ENCODE results near the gene SORCS3. TPM values are rescaled to one million over a fixed set of nuclear protein-coding genes. Genes with fewer than 3 reads are reported as not detected.

Gene SORCS3
- total RNA-seq, 1 experiment from 2014 or later: not detected

DNA sequence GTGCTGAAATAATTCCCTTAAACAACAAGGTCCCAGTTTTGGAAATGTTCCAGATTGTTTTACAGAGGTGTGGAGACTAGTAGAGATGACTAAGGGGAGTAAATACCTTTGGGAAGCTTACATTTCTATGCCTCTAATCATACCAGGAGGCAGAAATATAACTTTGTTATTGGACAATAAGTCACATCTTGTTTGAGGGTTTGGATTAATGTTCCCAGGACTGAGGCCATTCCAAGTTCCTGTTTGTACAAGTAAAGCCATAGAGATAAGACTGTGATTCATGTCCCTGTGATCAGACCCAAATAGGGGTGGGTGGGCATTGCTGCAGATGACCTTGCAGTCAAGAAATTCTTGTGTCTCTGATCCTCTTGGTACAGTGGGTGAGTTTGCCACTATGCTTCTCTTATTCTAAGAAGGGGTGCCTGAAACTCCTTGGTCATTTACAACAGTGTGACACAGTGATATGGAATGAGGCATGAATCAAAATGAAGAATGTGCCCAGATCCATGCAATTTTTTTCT is 508.3 kb downstream of the SORCS3 start:
- no peaks in the 10 kb centered on the region for H3K36me3 ChIP-seq (ENCODE audit: control insufficient read depth in 1 of 2, insufficient read depth in 2 of 2, low read length in 2 of 2)
- H3K4me2 ChIP-seq (ENCODE audit: low read length): no peak overlapping the region
- ChIA-PET RAD21 (ENCODE audit: low non-redundant PET in 1 of 2, low total read pairs in 2 of 2, uncharacterized antibody in 2 of 2, unreplicated experiment in 2 of 2) (no interaction called here), POLR2A (no interaction called here), CTCF (no interaction called here)
- no peak overlapping the region for H2AFZ ChIP-seq (ENCODE audit: low read depth, low read length, poor library complexity, severe bottlenecking)
- no peaks in the 10 kb centered on the region; a peak in 1 of 4 replicates for H3K9me3 ChIP-seq (ENCODE audit: control insufficient read depth in 1 of 2, insufficient read depth in 1 of 2, low read depth in 1 of 2, low read length in 2 of 2)
- no peaks in the 10 kb centered on the region for H3K79me2 ChIP-seq (ENCODE audit: insufficient read depth, low read length)
- no peak overlapping the region for H3K9ac ChIP-seq (ENCODE audit: low read length)
- H3K4me3 ChIP-seq (replicated peaks in 1 of 2; ENCODE audit: low read depth in 1 of 2, low read length in 2 of 2): no peak overlapping the region
- H3K9me2 ChIP-seq (ENCODE audit: insufficient read depth): no peaks in the 10 kb centered on the region
- DNase-seq (ENCODE audit: low read depth, low spot score) (no peak), ATAC-seq (no peak)
- BruUV-seq (replicated peaks): no TSS peak
- no peak overlapping the region for H3K27ac ChIP-seq (ENCODE audit: low read depth, low read length)
- H3K27me3 ChIP-seq (ENCODE audit: insufficient read depth, low read length): no peaks in the 10 kb centered on the region
- no peaks in the 10 kb centered on the region for H4K20me1 ChIP-seq (ENCODE audit: insufficient read depth)
- H3K4me1 ChIP-seq (ENCODE audit: control insufficient read depth in 1 of 2, insufficient read depth in 2 of 2, low read length in 2 of 2): no peaks in the 10 kb centered on the region
- TF ChIP-seq EGR1 (IDR thresholded peaks at IDR 0.05; ENCODE audit: low read depth): no peak
- no peak for TF ChIP-seq SRF (IDR thresholded peaks at IDR 0.05; ENCODE audit: low read depth)
- no peak for TF ChIP-seq JUND (IDR thresholded peaks at IDR 0.05)
- no peak for TF ChIP-seq EZH2 (IDR thresholded peaks at IDR 0.05)
- TF ChIP-seq YY1 (IDR thresholded peaks at IDR 0.05; ENCODE audit: extremely low read depth, insufficient replicate concordance, low read depth, low read length): no peak
- TF ChIP-seq SIN3A (IDR thresholded peaks at IDR 0.05; ENCODE audit: low read depth): no peak
- no peak for TF ChIP-seq FOSL1 (IDR thresholded peaks at IDR 0.05; ENCODE audit: low read depth)
- intact Hi-C loops (cut with micrococcal nuclease): no loop called here

DNA sequence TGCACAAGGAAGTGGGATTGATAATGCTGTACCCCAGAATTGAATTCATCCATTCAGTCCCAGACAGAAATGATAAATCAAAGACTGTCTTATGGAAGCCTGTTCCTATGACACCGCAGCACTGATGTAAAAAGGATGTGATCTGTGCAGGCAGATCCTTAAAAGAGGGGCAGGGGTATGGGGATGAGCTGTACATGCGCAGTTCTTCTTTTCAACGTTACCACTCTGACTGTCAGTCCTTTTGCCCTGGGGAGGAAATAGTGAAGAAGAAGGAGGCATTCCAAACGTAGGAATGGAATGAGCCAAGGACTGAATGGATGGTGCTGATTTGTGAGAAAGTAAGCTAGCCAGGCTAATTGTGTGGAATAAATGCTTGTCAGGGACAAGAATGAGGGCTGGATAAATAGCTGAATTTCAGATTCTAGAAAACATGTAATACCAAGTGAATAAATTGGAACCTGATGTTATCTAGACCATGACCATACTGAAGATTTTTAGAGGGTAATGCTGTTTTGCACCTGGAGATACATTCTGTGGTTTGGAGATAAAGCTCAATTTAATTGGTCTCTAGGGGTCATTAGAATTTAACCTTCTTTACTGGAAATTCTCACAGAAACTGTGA is 509.3 kb downstream of the SORCS3 start:
- Histone ChIP-seq H2AFZ (ENCODE audit: low read depth, low read length, poor library complexity, severe bottlenecking) (no peak overlapping the region), H3K9ac (ENCODE audit: low read length) (no peak overlapping the region), H3K9me3 (ENCODE audit: control insufficient read depth in 1 of 2, insufficient read depth in 1 of 2, low read depth in 1 of 2, low read length in 2 of 2) (no peaks in the 10 kb centered on the region; a peak in 1 of 4 replicates), H3K4me3 (replicated peaks in 1 of 2; ENCODE audit: low read depth in 1 of 2, low read length in 2 of 2) (no peak overlapping the region), H3K27ac (ENCODE audit: low read depth, low read length) (no peak overlapping the region), H3K27me3 (ENCODE audit: insufficient read depth, low read length) (no peaks in the 10 kb centered on the region), H4K20me1 (ENCODE audit: insufficient read depth) (no peaks in the 10 kb centered on the region), H3K79me2 (ENCODE audit: insufficient read depth, low read length) (no peaks in the 10 kb centered on the region), H3K4me1 (ENCODE audit: control insufficient read depth in 1 of 2, insufficient read depth in 2 of 2, low read length in 2 of 2) (no peaks in the 10 kb centered on the region), H3K4me2 (ENCODE audit: low read length) (no peak overlapping the region), H3K36me3 (ENCODE audit: control insufficient read depth in 1 of 2, insufficient read depth in 2 of 2, low read length in 2 of 2) (no peaks in the 10 kb centered on the region), H3K9me2 (ENCODE audit: insufficient read depth) (no peaks in the 10 kb centered on the region)
- ChIA-PET CTCF (no interaction called here), RAD21 (ENCODE audit: low non-redundant PET in 1 of 2, low total read pairs in 2 of 2, uncharacterized antibody in 2 of 2, unreplicated experiment in 2 of 2) (no interaction called here), POLR2A (no interaction called here)
- no peak for DNase-seq (ENCODE audit: low read depth, low spot score)
- no peak for TF ChIP-seq SP1 (IDR thresholded peaks at IDR 0.05; ENCODE audit: low read depth)
- no peak for TF ChIP-seq FOSL1 (IDR thresholded peaks at IDR 0.05; ENCODE audit: low read depth)
- TF ChIP-seq JUND (IDR thresholded peaks at IDR 0.05): no peak
- TF ChIP-seq, protein P1, sequence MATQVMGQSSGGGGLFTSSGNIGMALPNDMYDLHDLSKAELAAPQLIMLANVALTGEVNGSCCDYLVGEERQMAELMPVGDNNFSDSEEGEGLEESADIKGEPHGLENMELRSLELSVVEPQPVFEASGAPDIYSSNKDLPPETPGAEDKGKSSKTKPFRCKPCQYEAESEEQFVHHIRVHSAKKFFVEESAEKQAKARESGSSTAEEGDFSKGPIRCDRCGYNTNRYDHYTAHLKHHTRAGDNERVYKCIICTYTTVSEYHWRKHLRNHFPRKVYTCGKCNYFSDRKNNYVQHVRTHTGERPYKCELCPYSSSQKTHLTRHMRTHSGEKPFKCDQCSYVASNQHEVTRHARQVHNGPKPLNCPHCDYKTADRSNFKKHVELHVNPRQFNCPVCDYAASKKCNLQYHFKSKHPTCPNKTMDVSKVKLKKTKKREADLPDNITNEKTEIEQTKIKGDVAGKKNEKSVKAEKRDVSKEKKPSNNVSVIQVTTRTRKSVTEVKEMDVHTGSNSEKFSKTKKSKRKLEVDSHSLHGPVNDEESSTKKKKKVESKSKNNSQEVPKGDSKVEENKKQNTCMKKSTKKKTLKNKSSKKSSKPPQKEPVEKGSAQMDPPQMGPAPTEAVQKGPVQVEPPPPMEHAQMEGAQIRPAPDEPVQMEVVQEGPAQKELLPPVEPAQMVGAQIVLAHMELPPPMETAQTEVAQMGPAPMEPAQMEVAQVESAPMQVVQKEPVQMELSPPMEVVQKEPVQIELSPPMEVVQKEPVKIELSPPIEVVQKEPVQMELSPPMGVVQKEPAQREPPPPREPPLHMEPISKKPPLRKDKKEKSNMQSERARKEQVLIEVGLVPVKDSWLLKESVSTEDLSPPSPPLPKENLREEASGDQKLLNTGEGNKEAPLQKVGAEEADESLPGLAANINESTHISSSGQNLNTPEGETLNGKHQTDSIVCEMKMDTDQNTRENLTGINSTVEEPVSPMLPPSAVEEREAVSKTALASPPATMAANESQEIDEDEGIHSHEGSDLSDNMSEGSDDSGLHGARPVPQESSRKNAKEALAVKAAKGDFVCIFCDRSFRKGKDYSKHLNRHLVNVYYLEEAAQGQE (IDR thresholded peaks at IDR 0.05; ENCODE audit: low read depth): no peak
- no peak for TF ChIP-seq POLR2A (IDR thresholded peaks at IDR 0.05; ENCODE audit: borderline replicate concordance, extremely low read depth, insufficient read depth, insufficient read length)
- BruUV-seq (replicated peaks): no TSS peak
- no peak for ATAC-seq
- intact Hi-C loops (cut with micrococcal nuclease): no loop called here
